Myometrial cell (primary cell): ENCODE data around the gene ETFBKMT. TPM values are rescaled to one million over a fixed set of nuclear protein-coding genes. Genes with fewer than 3 reads are reported as not detected.

Experiments used
- total RNA-seq: library from RNA; depleted of rRNA; stranded (reverse); fragments of >200 nt; gene quantifications from 2 replicates; pipeline ENCODE4 v1.2.3, GENCODE V29; 2015

The ETFBKMT gene, protein sequence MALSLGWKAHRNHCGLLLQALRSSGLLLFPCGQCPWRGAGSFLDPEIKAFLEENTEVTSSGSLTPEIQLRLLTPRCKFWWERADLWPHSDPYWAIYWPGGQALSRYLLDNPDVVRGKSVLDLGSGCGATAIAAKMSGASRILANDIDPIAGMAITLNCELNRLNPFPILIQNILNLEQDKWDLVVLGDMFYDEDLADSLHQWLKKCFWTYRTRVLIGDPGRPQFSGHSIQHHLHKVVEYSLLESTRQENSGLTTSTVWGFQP
- total RNA-seq = 1.4 and 2.6 TPM in 2 replicates

DNA sequence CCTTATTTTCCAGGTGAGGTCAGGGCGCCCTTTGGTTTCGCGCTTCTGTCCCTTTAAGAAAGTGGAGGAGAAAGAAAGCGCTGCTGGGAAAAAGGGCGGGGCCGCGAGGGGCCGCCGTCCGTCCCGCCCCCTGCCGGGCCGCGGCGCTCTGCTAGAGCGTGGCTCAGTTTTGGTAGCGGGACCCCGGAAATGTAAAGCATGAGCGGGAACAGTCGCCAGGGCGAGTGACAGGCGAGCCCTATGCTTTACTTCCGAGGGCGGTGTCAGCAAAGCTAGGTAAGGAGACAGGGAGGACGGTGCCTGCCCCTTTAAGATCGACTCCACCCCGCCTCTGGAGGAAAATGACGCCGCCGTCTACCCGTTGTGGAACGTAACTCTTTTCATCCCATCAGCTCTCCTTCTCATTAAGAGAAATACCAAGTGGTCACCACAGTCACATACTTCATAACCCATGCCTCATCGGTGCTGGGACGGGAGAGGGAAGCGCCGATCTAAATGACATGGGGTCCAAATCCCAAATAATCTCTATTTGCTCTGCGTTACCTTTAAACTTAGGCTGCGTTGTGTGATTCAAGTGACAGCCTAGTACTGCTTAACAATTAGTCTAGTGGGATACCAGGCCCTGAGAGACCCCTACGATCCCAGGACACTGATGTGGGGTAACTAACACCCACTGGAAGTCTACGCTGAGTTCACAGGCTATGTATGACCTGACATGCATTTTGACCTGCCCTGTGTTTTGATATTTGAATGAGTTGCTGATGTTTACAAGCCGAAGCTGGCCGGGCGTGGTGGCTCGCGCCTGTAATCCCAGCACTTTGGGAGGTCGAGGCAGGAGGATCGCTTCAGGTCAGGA, at the start of gene ETFBKMT:
Gene ETFBKMT, plus strand, starts transcription at position 602 of the 856 bp plus-strand sequence. CDS start 2,266 bp downstream, outside the sequence.

Other genes starting within 250 kb of the ETFBKMT start
- 2.0 and 3.7 TPM in 2 replicates for gene DENND5B, start 68.6 kb upstream of the ETFBKMT start, total RNA-seq
- gene AMN1, start 69.3 kb downstream of the ETFBKMT start, total RNA-seq = 5.8 and 16.7 TPM in 2 replicates